GM12878 (cell line): Measurements from ENCODE around the gene RBM15. TPM values are rescaled to one million over a fixed set of nuclear protein-coding genes. Genes with fewer than 3 reads are reported as not detected.
A peak's percentile ranks its signal among the peaks of the same experiment; 100 is the strongest.

Source experiments
- BMI1 ChIP-seq: fragments of 450-650 bp; IDR thresholded peaks from 2 replicates; pipeline ENCODE4 v1.6.1; 2016; ENCODE audit warnings: mild to moderate bottlenecking, moderate library complexity, borderline replicate concordance
- E4F1 ChIP-seq: fragments of 450-650 bp; IDR thresholded peaks from 2 replicates; pipeline ENCODE4 v1.6.1; 2018; ENCODE audit warnings: borderline replicate concordance, mild to moderate bottlenecking; ENCODE audit not compliant: partially characterized antibody
- ETV6 ChIP-seq, 2 experiments: fragments of 450-650 bp in 1 of 2; IDR thresholded peaks in 1 of 2; conservative IDR thresholded peaks in 1 of 2; 2 replicates each; pipeline ENCODE4 v1.6.1; 2014; ENCODE audit warnings: antibody characterized with exemption in 1 of 2, borderline replicate concordance in 1 of 2, low read depth in 1 of 2, mild to moderate bottlenecking in 1 of 2, moderate library complexity in 1 of 2
- FOXK2 ChIP-seq: fragments of 450-650 bp; IDR thresholded peaks from 2 replicates; pipeline ENCODE4 v1.6.1; 2017; ENCODE audit warnings: mild to moderate bottlenecking, moderate library complexity
- GATAD2B ChIP-seq: fragments of 450-650 bp; conservative IDR thresholded peaks from 2 replicates; pipeline ENCODE4 v1.6.1; 2017; ENCODE audit warnings: low read depth, mild to moderate bottlenecking, moderate library complexity
- IKZF1 ChIP-seq: fragments of 450-650 bp; conservative IDR thresholded peaks from 2 replicates; pipeline ENCODE4 v1.6.1; 2017; ENCODE audit warnings: antibody characterized with exemption, mild to moderate bottlenecking
- LARP7 ChIP-seq: fragments of 450-650 bp; IDR thresholded peaks from 2 replicates; pipeline ENCODE4 v1.6.1; 2017; ENCODE audit warnings: mild to moderate bottlenecking
- NBN ChIP-seq: fragments of 450-650 bp; IDR thresholded peaks from 2 replicates; pipeline ENCODE4 v1.6.1; 2016
- POLR2AphosphoS2 ChIP-seq: IDR thresholded peaks from 2 replicates; pipeline ENCODE4 v1.6.1; 2011; ENCODE audit warnings: low read depth, mild to moderate bottlenecking, low read length, improper control_type of control experiment, moderate library complexity
- SIN3A ChIP-seq: IDR thresholded peaks from 2 replicates; pipeline ENCODE4 v1.6.1; 2012; ENCODE audit warnings: low read depth, low read length, improper control_type of control experiment
- SREBF1 ChIP-seq: IDR thresholded peaks from 2 replicates; pipeline ENCODE4 v1.6.1; 2012; ENCODE audit warnings: mild to moderate bottlenecking, low read length
- SUZ12 ChIP-seq: fragments of 200-600 bp; sonication (generic); IDR thresholded peaks from one replicate; pipeline ENCODE4 v1.6.1; 2018; ENCODE audit warnings: antibody characterized with exemption, mild to moderate bottlenecking; ENCODE audit not compliant: unreplicated experiment
- TCF3 ChIP-seq: IDR thresholded peaks from 2 replicates; pipeline ENCODE4 v1.6.1; 2012; ENCODE audit warnings: low read depth, mild to moderate bottlenecking, low read length, borderline replicate concordance; ENCODE audit not compliant: insufficient read depth
- TCF7 ChIP-seq: IDR thresholded peaks from 2 replicates; pipeline ENCODE4 v1.6.1; 2014; ENCODE audit warnings: antibody characterized with exemption, borderline replicate concordance
- ZBED1 ChIP-seq: IDR thresholded peaks from 2 replicates; pipeline ENCODE4 v1.6.1; 2016; ENCODE audit warnings: borderline replicate concordance
- ZBTB11 ChIP-seq: fragments of 450-650 bp; formaldehyde crosslinking; IDR thresholded peaks from 2 replicates; pipeline ENCODE4 v1.5.0; 2022; ENCODE audit warnings: mild to moderate bottlenecking, missing genetic modification characterization
- ZSCAN29 ChIP-seq: fragments of 450-650 bp; IDR thresholded peaks from 2 replicates; pipeline ENCODE4 v1.6.1; 2017; ENCODE audit warnings: mild to moderate bottlenecking, moderate library complexity
- polyA plus RNA-seq, 11 experiments: library from polyadenylated mRNA; depleted of rRNA in 4 of 11; unstranded in 6 of 11; stranded (reverse) in 5 of 11; fragments of >200 nt; fragmentation: Nextera tagmentation in 4 of 11; fragmentation: Illumina TruSeq in 1 of 11; extraction: Ambion mirVana in 4 of 11; extraction: Trizol in 1 of 11; gene quantifications; 1 replicate in 1 of 11; 2 replicates in 10 of 11; pipeline versions ENCODE4 v1.2.1 to v1.2.3, GENCODE V29; 2011 to 2016; ENCODE audit warnings: inconsistent platforms in 2 of 11, missing spikeins in 2 of 11, low read depth in 1 of 11
- total RNA-seq, 4 experiments: library from RNA; depleted of rRNA in 3 of 4; stranded (reverse); fragments of >200 nt in 3 of 4; fragmentation: Illumina TruSeq in 1 of 4; extraction: Trizol in 1 of 4; gene quantifications; 2 replicates each; pipeline versions ENCODE4 v1.2.1 to v1.2.3, GENCODE V29; 2013 to 2021
- TF ChIP-seq, protein P1 (sequence below): fragments of 150-350 bp; IDR thresholded peaks from 2 replicates; pipeline ENCODE4 v1.6.1; 2016; ENCODE audit warnings: low read depth, low read length
- TF ChIP-seq, protein P2 (sequence below): fragments of 450-650 bp; IDR thresholded peaks from 2 replicates; pipeline ENCODE4 v1.6.1; 2017; ENCODE audit warnings: low read depth, mild to moderate bottlenecking, moderate library complexity

RBM15 gene
- total and polyA plus RNA-seq, 10 of the 15 experiments (the other 5 are each of a cell fraction or from before 2014, with no cell fraction given): 3.1 to 63.2 (median 26.7) TPM

- TF ChIP-seq ZBTB11 (CRISPR knock-in tag) (no peak), SUZ12 (no peak), SREBF1 (no peak), POLR2AphosphoS2 (peak; percentile 61; the same call in 1 of the 2 replicates), ZSCAN29 (no peak), ZBED1 (0 out of 2 replicates have a peak, but pooled peaks have one; percentile 9), ETV6 (conservative IDR thresholded peaks at IDR 0.05 in 1 of 2, IDR thresholded peaks at IDR 0.05 in 1 of 2; ENCODE audit: borderline replicate concordance in 1 of 2, low read depth in 1 of 2) (no peak), NBN (peak; percentile 73; the same call in 1 of the 2 replicates), IKZF1 (peak; percentile 35; the same call in 1 of the 2 replicates), FOXK2 (no peak), E4F1 (no peak), SIN3A (peak; percentile 20; the same call in 1 of the 2 replicates), TCF3 (no peak), TCF7 (0 out of 2 replicates have a peak, but pooled peaks have one; percentile 1), LARP7 (peak; percentile 83), BMI1 (no peak), GATAD2B (peak; percentile 64; the same call in 1 of the 2 replicates)
- TF ChIP-seq, protein P1, sequence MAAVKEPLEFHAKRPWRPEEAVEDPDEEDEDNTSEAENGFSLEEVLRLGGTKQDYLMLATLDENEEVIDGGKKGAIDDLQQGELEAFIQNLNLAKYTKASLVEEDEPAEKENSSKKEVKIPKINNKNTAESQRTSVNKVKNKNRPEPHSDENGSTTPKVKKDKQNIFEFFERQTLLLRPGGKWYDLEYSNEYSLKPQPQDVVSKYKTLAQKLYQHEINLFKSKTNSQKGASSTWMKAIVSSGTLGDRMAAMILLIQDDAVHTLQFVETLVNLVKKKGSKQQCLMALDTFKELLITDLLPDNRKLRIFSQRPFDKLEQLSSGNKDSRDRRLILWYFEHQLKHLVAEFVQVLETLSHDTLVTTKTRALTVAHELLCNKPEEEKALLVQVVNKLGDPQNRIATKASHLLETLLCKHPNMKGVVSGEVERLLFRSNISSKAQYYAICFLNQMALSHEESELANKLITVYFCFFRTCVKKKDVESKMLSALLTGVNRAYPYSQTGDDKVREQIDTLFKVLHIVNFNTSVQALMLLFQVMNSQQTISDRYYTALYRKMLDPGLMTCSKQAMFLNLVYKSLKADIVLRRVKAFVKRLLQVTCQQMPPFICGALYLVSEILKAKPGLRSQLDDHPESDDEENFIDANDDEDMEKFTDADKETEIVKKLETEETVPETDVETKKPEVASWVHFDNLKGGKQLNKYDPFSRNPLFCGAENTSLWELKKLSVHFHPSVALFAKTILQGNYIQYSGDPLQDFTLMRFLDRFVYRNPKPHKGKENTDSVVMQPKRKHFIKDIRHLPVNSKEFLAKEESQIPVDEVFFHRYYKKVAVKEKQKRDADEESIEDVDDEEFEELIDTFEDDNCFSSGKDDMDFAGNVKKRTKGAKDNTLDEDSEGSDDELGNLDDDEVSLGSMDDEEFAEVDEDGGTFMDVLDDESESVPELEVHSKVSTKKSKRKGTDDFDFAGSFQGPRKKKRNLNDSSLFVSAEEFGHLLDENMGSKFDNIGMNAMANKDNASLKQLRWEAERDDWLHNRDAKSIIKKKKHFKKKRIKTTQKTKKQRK: no peak
- TF ChIP-seq, protein P2, sequence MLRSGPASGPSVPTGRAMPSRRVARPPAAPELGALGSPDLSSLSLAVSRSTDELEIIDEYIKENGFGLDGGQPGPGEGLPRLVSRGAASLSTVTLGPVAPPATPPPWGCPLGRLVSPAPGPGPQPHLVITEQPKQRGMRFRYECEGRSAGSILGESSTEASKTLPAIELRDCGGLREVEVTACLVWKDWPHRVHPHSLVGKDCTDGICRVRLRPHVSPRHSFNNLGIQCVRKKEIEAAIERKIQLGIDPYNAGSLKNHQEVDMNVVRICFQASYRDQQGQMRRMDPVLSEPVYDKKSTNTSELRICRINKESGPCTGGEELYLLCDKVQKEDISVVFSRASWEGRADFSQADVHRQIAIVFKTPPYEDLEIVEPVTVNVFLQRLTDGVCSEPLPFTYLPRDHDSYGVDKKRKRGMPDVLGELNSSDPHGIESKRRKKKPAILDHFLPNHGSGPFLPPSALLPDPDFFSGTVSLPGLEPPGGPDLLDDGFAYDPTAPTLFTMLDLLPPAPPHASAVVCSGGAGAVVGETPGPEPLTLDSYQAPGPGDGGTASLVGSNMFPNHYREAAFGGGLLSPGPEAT: peak; percentile 87
These were observed 430 bp downstream of the RBM15 start (continued) for GRCh38 chr1:110339407-110340206.
